ENCODE results near the gene PACS2. TPM values are rescaled to one million over a fixed set of nuclear protein-coding genes. Genes with fewer than 3 reads are reported as not detected.

PACS2 gene
- total RNA-seq, 1 experiment from 2014 or later: 100 TPM

GRCh38 chr14:105400016-105400415 lies 85.5 kb downstream of the PACS2 start (continued):
- no peak for TF ChIP-seq ERG (CRISPR knock-in tag; IDR thresholded peaks at IDR 0.05)
- no peak for TF ChIP-seq ZBTB43 (CRISPR knock-in tag; IDR thresholded peaks at IDR 0.05)
- no peak for TF ChIP-seq AFF4 (CRISPR knock-in tag; IDR thresholded peaks at IDR 0.05; ENCODE audit: borderline replicate concordance)

GRCh38 chr14:105401699-105402098 lies 87.2 kb downstream of the PACS2 start:
- Mint-ChIP-seq H3K4me3 (no peak overlapping the region), H3K36me3 (peaks cover 56% of the 10 kb centered on the region), H3K9me3 (peaks cover 60% of the 10 kb centered on the region), H3K4me1 (no peaks in the 10 kb centered on the region), H3K27ac (no peak overlapping the region), H3K27me3 (ENCODE audit: low read depth) (peaks cover 81% of the 10 kb centered on the region)
- no peak for ATAC-seq
- ChIA-PET POLR2A (no interaction called here), CTCF (no interaction called here)
- no peak for TF ChIP-seq NR2C2 (CRISPR knock-in tag; IDR thresholded peaks at IDR 0.05)
- TF ChIP-seq SP1 (CRISPR knock-in tag; conservative IDR thresholded peaks at IDR 0.05): no peak
- no peak for TF ChIP-seq CREM (CRISPR knock-in tag; IDR thresholded peaks at IDR 0.05)
- no peak for TF ChIP-seq TEAD1 (CRISPR knock-in tag; IDR thresholded peaks at IDR 0.05)
- no peak for TF ChIP-seq ATF6 (CRISPR knock-in tag; IDR thresholded peaks at IDR 0.05)
- no peak for TF ChIP-seq EMX1 (CRISPR knock-in tag; IDR thresholded peaks at IDR 0.05)
- TF ChIP-seq CDX4 (CRISPR knock-in tag; IDR thresholded peaks at IDR 0.05; ENCODE audit: borderline replicate concordance): no peak
- no peak for TF ChIP-seq USF1 (CRISPR knock-in tag; IDR thresholded peaks at IDR 0.05)
- no peak for TF ChIP-seq OVOL2 (CRISPR knock-in tag; IDR thresholded peaks at IDR 0.05; ENCODE audit: borderline replicate concordance)
- TF ChIP-seq ZNF532 (CRISPR knock-in tag; IDR thresholded peaks at IDR 0.05; ENCODE audit: borderline replicate concordance): no peak
- no peak for TF ChIP-seq ZNF423 (CRISPR knock-in tag; IDR thresholded peaks at IDR 0.05)
- no peak for TF ChIP-seq E2F1 (CRISPR knock-in tag; IDR thresholded peaks at IDR 0.05)
- no peak for TF ChIP-seq FOXP1 (CRISPR knock-in tag; IDR thresholded peaks at IDR 0.05; ENCODE audit: borderline replicate concordance)
- no peak for TF ChIP-seq ZNF232 (CRISPR knock-in tag; IDR thresholded peaks at IDR 0.05)
- TF ChIP-seq ZNF219 (CRISPR knock-in tag; IDR thresholded peaks at IDR 0.05; ENCODE audit: borderline replicate concordance): no peak
- DNase-seq (ENCODE audit: low spot score): no peak
